Prostate gland (tissue), 2 donors: ENCODE data around the gene FAAP20. TPM values are rescaled to one million over a fixed set of nuclear protein-coding genes. Genes with fewer than 3 reads are reported as not detected.

Experiments used
- DNase-seq: peaks from one replicate; pipeline ENCODE4 v3.0.0-alpha.2; 2019; ENCODE audit warnings: low spot score
- H3K27ac ChIP-seq, 2 donors: fragments of 200-600 bp; sonication (generic); 2 replicates each; pipeline ENCODE4 v1.5.1; 2017 to 2019
- H3K27me3 ChIP-seq: fragments of 200-600 bp; sonication (generic); replicated peaks from 2 replicates; pipeline ENCODE4 v1.5.1; 2019; ENCODE audit not compliant: insufficient read depth
- H3K36me3 ChIP-seq, 2 donors: fragments of 200-600 bp; sonication (generic); 1 replicate in 1 of 2; 2 replicates in 1 of 2; pipeline versions ENCODE4 v1.5.1 to v1.8.1; 2017 to 2019
- H3K4me1 ChIP-seq: fragments of 200-600 bp; sonication (generic); replicated peaks from 2 replicates; pipeline ENCODE4 v1.5.1; 2019
- H3K4me3 ChIP-seq, 2 donors: fragments of 200-600 bp; sonication (generic); 2 replicates each; pipeline ENCODE4 v1.5.1; 2017 to 2019
- H3K9me3 ChIP-seq: fragments of 200-600 bp; sonication (generic); 2 replicates; pipeline ENCODE4 v1.5.1; 2017
- POLR2A ChIP-seq: fragments of 450-650 bp; IDR thresholded peaks from one replicate; pipeline ENCODE4 v1.6.1; 2016; ENCODE audit warnings: antibody characterized with exemption, mild to moderate bottlenecking
- POLR2AphosphoS5 ChIP-seq: sonication (generic); formaldehyde crosslinking; IDR thresholded peaks from one replicate; pipeline ENCODE4 v1.6.1; 2017; ENCODE audit warnings: antibody characterized with exemption
- WGBS: methylation state at CpG from one replicate; pipeline ENCODE4 v1.1.5; 2018; 5-methylcytosine and 5-hydroxymethylcytosine counted together
- intact Hi-C: fragments of 100-400 bp; cut with DNase I; formaldehyde crosslinking; loops from one replicate; pipeline ENCODE4 v1.14.2; 2022
- total RNA-seq, 2 donors: library from RNA; depleted of rRNA; stranded (reverse); fragments of >200 nt; gene quantifications; one replicate each; pipeline ENCODE4 v1.1.0, GENCODE V29; 2016
- TF ChIP-seq, protein P1 (sequence below), 4 experiments: fragments of 200-600 bp in 2 of 4; fragments of 450-650 bp in 2 of 4; sonication (generic) in 2 of 4; IDR thresholded peaks; 1 replicate in 3 of 4; 2 replicates in 1 of 4; pipeline ENCODE4 v1.5.1; 2016 to 2019; ENCODE audit warnings: antibody characterized with exemption in 4 of 4, mild to moderate bottlenecking in 2 of 4, moderate library complexity in 2 of 4

FAAP20 gene
- total RNA-seq, 2 donors from 2014 or later, result 55.9 to 70.4 TPM

DNA sequence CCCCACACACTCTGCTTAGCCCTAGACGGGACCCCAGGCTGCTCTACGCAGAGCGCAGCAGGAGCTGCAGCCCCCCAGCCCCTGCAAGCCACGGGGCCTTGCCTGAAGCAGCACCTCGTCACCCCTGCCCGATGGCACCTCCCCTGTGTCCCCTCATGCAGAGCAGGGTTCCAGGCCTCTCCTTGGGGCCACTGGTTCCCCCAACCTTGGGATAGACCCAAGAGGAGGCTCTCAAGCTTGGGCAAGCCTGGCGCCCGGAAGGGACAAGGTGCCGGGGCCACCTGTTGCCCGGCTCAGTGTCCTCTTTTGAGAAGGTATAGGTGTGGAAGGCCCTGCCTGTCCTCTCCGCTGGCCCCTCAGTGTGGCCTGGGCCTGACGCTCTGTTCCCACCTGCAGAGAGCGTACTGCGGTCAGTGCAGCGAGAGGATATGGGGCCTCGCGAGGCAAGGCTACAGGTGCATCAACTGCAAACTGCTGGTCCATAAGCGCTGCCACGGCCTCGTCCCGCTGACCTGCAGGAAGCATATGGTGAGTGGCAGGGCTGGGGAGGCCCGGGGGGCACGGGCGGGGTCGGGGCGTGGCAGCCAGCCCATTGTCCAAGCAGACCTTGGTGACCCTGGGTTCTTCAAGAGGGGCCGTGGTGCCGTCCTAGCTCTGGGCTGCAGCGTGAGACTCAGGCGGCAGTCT is 50.6 kb downstream of the FAAP20 start:
- H3K36me3 ChIP-seq, result no peaks in the 10 kb centered on the region
- no peaks in the 10 kb centered on the region for H3K9me3 ChIP-seq
- DNase-seq, result no peak
- no peak overlapping the region for H3K4me3 ChIP-seq
- no peak for TF ChIP-seq POLR2AphosphoS5
- no peak for TF ChIP-seq POLR2A
- TF ChIP-seq, protein P1, sequence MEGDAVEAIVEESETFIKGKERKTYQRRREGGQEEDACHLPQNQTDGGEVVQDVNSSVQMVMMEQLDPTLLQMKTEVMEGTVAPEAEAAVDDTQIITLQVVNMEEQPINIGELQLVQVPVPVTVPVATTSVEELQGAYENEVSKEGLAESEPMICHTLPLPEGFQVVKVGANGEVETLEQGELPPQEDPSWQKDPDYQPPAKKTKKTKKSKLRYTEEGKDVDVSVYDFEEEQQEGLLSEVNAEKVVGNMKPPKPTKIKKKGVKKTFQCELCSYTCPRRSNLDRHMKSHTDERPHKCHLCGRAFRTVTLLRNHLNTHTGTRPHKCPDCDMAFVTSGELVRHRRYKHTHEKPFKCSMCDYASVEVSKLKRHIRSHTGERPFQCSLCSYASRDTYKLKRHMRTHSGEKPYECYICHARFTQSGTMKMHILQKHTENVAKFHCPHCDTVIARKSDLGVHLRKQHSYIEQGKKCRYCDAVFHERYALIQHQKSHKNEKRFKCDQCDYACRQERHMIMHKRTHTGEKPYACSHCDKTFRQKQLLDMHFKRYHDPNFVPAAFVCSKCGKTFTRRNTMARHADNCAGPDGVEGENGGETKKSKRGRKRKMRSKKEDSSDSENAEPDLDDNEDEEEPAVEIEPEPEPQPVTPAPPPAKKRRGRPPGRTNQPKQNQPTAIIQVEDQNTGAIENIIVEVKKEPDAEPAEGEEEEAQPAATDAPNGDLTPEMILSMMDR (IDR thresholded peaks at IDR 0.05), result no peak
- no peaks in the 10 kb centered on the region for H3K4me1 ChIP-seq
- no peak overlapping the region for H3K27ac ChIP-seq
- 93% methylated on average over 30 of the region's 30 CpGs for WGBS
- intact Hi-C loops, result no loop called here
- no peaks in the 10 kb centered on the region for H3K27me3 ChIP-seq

DNA sequence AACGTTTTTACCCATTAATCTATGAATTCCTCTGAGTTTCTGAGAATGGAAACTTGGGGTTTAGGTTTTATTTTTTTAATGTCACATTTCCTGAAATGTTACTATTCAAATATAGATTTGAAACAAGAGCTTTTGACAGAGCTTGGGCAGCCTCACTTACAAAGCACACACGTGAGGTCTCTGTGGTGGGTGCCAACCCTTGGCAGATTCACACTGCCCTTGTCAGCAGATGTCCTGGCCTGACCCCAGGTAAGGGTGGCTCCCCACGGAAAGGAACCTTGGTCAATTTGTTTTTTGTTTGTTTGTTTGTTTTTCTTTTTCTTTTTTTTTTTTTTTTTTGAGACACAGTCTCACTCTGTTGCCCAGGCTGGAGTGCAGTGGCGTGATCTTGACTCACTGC is 53.5 kb downstream of the FAAP20 start:
- DNase-seq, result no peak
- Histone ChIP-seq H3K4me3 (no peak overlapping the region), H3K36me3 (no peaks in the 10 kb centered on the region), H3K9me3 (no peaks in the 10 kb centered on the region), H3K27me3 (no peaks in the 10 kb centered on the region), H3K27ac (no peak overlapping the region), H3K4me1 (no peaks in the 10 kb centered on the region)
- intact Hi-C loops, result no loop called here
- TF ChIP-seq POLR2AphosphoS5 (no peak), POLR2A (no peak)
- TF ChIP-seq, protein P1 (IDR thresholded peaks at IDR 0.05), result no peak
- WGBS, result 70% methylated on average over 4 of the region's 4 CpGs

Other genes starting within 250 kb of the FAAP20 start
- gene CFAP74, start 191.0 kb downstream of the FAAP20 start, total RNA-seq, result 1 to 10 TPM in 1 of 2 donors, not detected in 1; 9.1 TPM
- gene GABRD, start 175.4 kb downstream of the FAAP20 start, total RNA-seq, result 1 to 10 TPM in 1 of 2 donors, under 1 TPM in 1; 0.32 to 7.6 TPM
- 10 to 100 TPM; 34.5 to 46.7 TPM for gene PRKCZ, start 144.4 kb downstream of the FAAP20 start, total RNA-seq
- 100 to 1,000 TPM in 1 of 2 donors, 10 to 100 TPM in 1; 46.2 to 114 TPM for gene SKI, start 33.5 kb upstream of the FAAP20 start, total RNA-seq
- gene MORN1, start 196.8 kb upstream of the FAAP20 start, total RNA-seq, result 10 to 100 TPM; 18.6 to 21.0 TPM
- gene RER1, start 197.1 kb upstream of the FAAP20 start, total RNA-seq, result 10 to 100 TPM; 86.1 to 97.0 TPM
- gene PEX10, start 217.8 kb upstream of the FAAP20 start, total RNA-seq, result 10 to 100 TPM; 38.3 to 49.9 TPM